Activated naive CD4-positive, alpha-beta T cell treated with anti-CD3 and anti-CD28 coated beads, Interleukin-2, amount 10 ng/mL, durations not matched to agents 7 days and 5 days (primary cell): ENCODE measurements around the gene LONRF2.

Experiments
- CTCF ChIA-PET: fragments of 350-600 bp; sonication (Branson Sonifier 250); formaldehyde crosslinking; loops from one replicate; lab custom pipeline; 2021; ENCODE audit warnings: antibody characterized with exemption; lab: Charles Lee
- DNase-seq: peaks from one replicate; pipeline ENCODE4 v3.0.0-alpha.2; 2020
- H3K27ac Mint-ChIP-seq: one replicate; pipeline ENCODE4 v1.8.0; 2021; ENCODE audit warnings: mild to moderate bottlenecking, moderate library complexity, mixed read lengths
- H3K27me3 Mint-ChIP-seq: one replicate; pipeline ENCODE4 v1.8.0; 2021; ENCODE audit warnings: mild to moderate bottlenecking, mixed read lengths
- H3K36me3 Mint-ChIP-seq: one replicate; pipeline ENCODE4 v1.8.0; 2021; ENCODE audit warnings: mixed read lengths
- H3K4me1 Mint-ChIP-seq: one replicate; pipeline ENCODE4 v1.8.0; 2021; ENCODE audit warnings: mixed read lengths
- H3K4me3 Mint-ChIP-seq: one replicate; pipeline ENCODE4 v1.8.0; 2021; ENCODE audit warnings: mild to moderate bottlenecking, moderate library complexity, mixed read lengths
- H3K9me3 Mint-ChIP-seq: one replicate; pipeline ENCODE4 v1.8.0; 2021; ENCODE audit warnings: mixed read lengths

Gene LONRF2

GRCh38 chr2:100264121-100264520, 58.2 kb downstream of the LONRF2 start:
- H3K4me3 Mint-ChIP-seq, result no peak overlapping the region
- H3K27ac Mint-ChIP-seq, result no peak overlapping the region
- no peaks in the 10 kb centered on the region for H3K9me3 Mint-ChIP-seq
- H3K27me3 Mint-ChIP-seq, result peaks cover 13% of the 10 kb centered on the region
- peak; percentile 4 for DNase-seq
- no peaks in the 10 kb centered on the region for H3K4me1 Mint-ChIP-seq
- CTCF ChIA-PET, result interaction anchor here (0.7 to 8.9 kb wide), 6 partner anchors 13 to 705 kb away, joined by 3 to 196 read pairs (median 28); no protein-coding TSS in a partner anchor
- no peaks in the 10 kb centered on the region for H3K36me3 Mint-ChIP-seq

GRCh38 chr2:100262555-100263320, 59.6 kb downstream of the LONRF2 start:
- no peaks in the 10 kb centered on the region for H3K36me3 Mint-ChIP-seq
- DNase-seq, result peak; percentile 72
- no peak overlapping the region for H3K4me3 Mint-ChIP-seq
- CTCF ChIA-PET, result interaction anchor here (0.6 to 8.9 kb wide), 33 partner anchors 9 to 704 kb away, joined by 3 to 196 read pairs (median 4); partner anchors contain the start of gene LONRF2
- H3K27me3 Mint-ChIP-seq, result peaks cover 17% of the 10 kb centered on the region
- no peak overlapping the region for H3K27ac Mint-ChIP-seq
- H3K4me1 Mint-ChIP-seq, result no peaks in the 10 kb centered on the region
- no peaks in the 10 kb centered on the region for H3K9me3 Mint-ChIP-seq

GRCh38 chr2:100262046-100262445, 60.3 kb downstream of the LONRF2 start:
- peaks cover 17% of the 10 kb centered on the region for H3K27me3 Mint-ChIP-seq
- peak; percentile 5 for DNase-seq
- CTCF ChIA-PET, result interaction anchor here (0.6 to 8.9 kb wide), 32 partner anchors 9 to 703 kb away, joined by 3 to 196 read pairs (median 4); no protein-coding TSS in a partner anchor
- no peaks in the 10 kb centered on the region for H3K36me3 Mint-ChIP-seq
- H3K27ac Mint-ChIP-seq, result no peak overlapping the region
- H3K4me1 Mint-ChIP-seq, result no peaks in the 10 kb centered on the region
- H3K9me3 Mint-ChIP-seq, result no peaks in the 10 kb centered on the region
- no peak overlapping the region for H3K4me3 Mint-ChIP-seq

- Mint-ChIP-seq H3K9me3 (no peaks in the 10 kb centered on the region), H3K4me3 (no peak overlapping the region), H3K27me3 (peaks cover 17% of the 10 kb centered on the region), H3K27ac (no peak overlapping the region), H3K4me1 (no peaks in the 10 kb centered on the region), H3K36me3 (no peaks in the 10 kb centered on the region)
- CTCF ChIA-PET, result interaction anchor here (0.8 to 8.9 kb wide), 15 partner anchors 10 to 702 kb away, joined by 3 to 196 read pairs (median 6); no protein-coding TSS in a partner anchor
- DNase-seq, result peak; percentile 35
Observed at GRCh38 chr2:100260712-100261620, 61.3 kb downstream of the LONRF2 start.

DNA sequence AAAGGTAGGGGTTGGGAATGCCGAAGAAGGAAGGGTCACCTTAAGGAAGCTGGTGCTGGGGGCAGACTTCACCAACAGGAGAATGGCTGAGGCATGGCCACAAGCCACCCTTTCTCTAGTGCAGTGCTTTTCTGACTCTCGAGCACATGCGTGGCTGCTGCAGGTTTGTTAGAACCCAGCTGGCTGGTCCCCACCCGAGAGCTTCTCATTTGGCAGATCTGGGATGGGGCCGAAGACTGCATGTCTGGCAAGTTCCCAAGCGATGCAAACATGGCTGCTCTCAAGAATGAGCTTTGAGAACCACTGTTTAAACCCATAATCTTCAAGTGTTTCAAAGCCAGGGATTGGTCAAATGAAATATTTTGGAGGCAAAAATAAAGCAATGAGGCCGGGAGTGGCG, 63.2 kb downstream of the LONRF2 start:
- Mint-ChIP-seq H3K36me3 (no peaks in the 10 kb centered on the region), H3K27ac (no peak overlapping the region), H3K4me3 (no peak overlapping the region), H3K4me1 (no peaks in the 10 kb centered on the region), H3K27me3 (peaks cover 12% of the 10 kb centered on the region), H3K9me3 (no peaks in the 10 kb centered on the region)
- peak; percentile 17 for DNase-seq
- CTCF ChIA-PET, result interaction anchor here (0.5 to 8.9 kb wide), 3 partner anchors 121 to 700 kb away, joined by 3 to 196 read pairs (median 52); no protein-coding TSS in a partner anchor

- no peak for DNase-seq
- CTCF ChIA-PET, result interaction anchor here (1.2 to 1.5 kb wide), 3 partner anchors 11 to 122 kb away, joined by 3 read pairs; no protein-coding TSS in a partner anchor
Observed at GRCh38 chr2:100257939-100258338, 64.4 kb downstream of the LONRF2 start.

GRCh38 chr2:100256849-100257248, 65.5 kb downstream of the LONRF2 start:
- Mint-ChIP-seq H3K4me1 (no peaks in the 10 kb centered on the region), H3K36me3 (no peaks in the 10 kb centered on the region), H3K9me3 (no peaks in the 10 kb centered on the region), H3K4me3 (no peak overlapping the region), H3K27ac (no peak overlapping the region), H3K27me3 (peaks cover 7% of the 10 kb centered on the region)
- CTCF ChIA-PET, result no interaction called here
- no peak for DNase-seq

More at GRCh38 chr2:100257939-100258338, 64.4 kb downstream of the LONRF2 start:
- Mint-ChIP-seq H3K9me3 (no peaks in the 10 kb centered on the region), H3K4me1 (no peaks in the 10 kb centered on the region), H3K4me3 (no peak overlapping the region), H3K27me3 (peaks cover 10% of the 10 kb centered on the region), H3K36me3 (no peaks in the 10 kb centered on the region), H3K27ac (no peak overlapping the region)

DNA sequence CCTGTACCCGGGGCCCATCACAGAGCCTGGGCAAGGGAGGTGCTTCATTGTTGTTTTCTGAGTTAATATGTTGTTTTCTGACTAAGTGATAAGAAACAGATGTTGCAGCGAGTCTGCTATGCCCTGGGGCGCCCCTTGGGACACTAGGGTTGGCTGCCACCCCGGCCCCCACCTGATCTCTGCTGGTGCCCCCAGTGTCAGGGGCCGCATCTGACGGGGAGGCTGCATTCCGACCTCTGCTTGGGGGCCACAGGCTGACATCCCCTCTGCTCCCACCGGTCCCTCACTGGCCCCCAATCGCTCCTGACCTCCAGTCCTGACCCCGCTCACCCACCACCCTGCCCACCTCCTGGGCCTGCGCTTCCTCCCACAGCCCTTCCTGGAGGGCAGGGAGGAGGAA, 65.9 kb downstream of the LONRF2 start:
- Mint-ChIP-seq H3K36me3 (no peaks in the 10 kb centered on the region), H3K27me3 (peaks cover 11% of the 10 kb centered on the region), H3K4me3 (no peak overlapping the region), H3K9me3 (no peaks in the 10 kb centered on the region), H3K27ac (no peak overlapping the region), H3K4me1 (no peaks in the 10 kb centered on the region)
- peak; percentile 17 for DNase-seq
- CTCF ChIA-PET, result no interaction called here

DNA sequence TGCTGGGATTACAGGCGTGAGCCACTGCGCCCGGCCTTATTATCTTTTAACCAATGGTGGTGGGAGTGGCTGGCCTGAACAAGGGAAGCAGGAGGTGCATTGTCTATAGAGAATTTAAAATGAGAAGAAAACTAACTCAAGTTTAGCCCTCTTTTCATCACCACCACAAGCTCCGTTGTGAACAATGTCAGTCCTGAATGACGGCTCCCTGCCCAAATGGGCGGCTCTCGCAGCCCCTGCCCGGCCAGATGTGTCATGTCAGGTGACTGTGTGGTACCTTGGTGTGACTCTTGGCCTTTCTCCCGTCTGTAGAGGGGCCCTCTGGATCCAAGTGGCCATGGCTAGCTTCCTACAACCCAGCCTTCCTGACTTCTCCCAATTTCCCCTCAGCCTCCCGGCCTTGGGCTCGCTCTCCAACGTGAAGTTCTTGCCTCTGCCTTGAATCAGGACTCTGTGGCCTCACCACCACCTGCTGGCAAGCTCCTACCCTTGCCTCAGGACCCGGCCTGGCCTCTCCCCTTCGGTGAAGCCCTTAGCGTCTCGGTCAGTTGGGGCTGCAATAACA, 67.6 kb downstream of the LONRF2 start:
- Mint-ChIP-seq H3K36me3 (no peaks in the 10 kb centered on the region), H3K4me1 (no peaks in the 10 kb centered on the region), H3K27ac (no peak overlapping the region), H3K27me3 (peaks cover 11% of the 10 kb centered on the region), H3K4me3 (no peak overlapping the region), H3K9me3 (no peaks in the 10 kb centered on the region)
- CTCF ChIA-PET, result interaction anchor here (1.0 kb wide), 1 partner anchor 9 kb away, joined by 4 read pairs; no protein-coding TSS in a partner anchor
- no peak for DNase-seq

DNA sequence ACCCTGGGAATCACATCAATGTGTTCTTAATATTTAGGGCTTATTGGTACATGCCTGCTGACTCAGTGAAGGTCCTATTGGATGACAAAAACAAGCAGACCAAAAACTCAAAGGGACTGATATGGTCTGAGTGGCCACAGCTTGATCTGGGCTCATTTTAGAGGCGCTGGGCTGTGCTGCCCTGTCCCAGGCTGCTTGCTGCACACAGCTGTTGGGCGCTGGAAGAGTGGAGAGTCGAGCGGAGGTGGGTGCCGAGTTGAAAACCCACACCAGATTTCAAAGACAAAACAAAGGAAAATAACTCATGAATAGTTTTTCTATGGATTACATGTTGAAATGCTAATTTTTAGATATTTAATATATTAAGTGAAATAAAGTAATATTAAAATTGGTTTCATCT, 68.5 kb downstream of the LONRF2 start:
- DNase-seq, result no peak
- no peak overlapping the region for H3K27ac Mint-ChIP-seq
- CTCF ChIA-PET, result interaction anchor here (0.9 kb wide), 2 partner anchors 9 to 127 kb away, joined by 4 to 5 read pairs; no protein-coding TSS in a partner anchor
- no peaks in the 10 kb centered on the region for H3K9me3 Mint-ChIP-seq
- no peaks in the 10 kb centered on the region for H3K4me1 Mint-ChIP-seq
- no peak overlapping the region for H3K4me3 Mint-ChIP-seq
- H3K36me3 Mint-ChIP-seq, result no peaks in the 10 kb centered on the region
- H3K27me3 Mint-ChIP-seq, result peaks cover 11% of the 10 kb centered on the region

- no peaks in the 10 kb centered on the region for H3K36me3 Mint-ChIP-seq
- no peak for DNase-seq
- H3K27me3 Mint-ChIP-seq, result peaks cover 6% of the 10 kb centered on the region
- H3K27ac Mint-ChIP-seq, result no peak overlapping the region
- H3K4me1 Mint-ChIP-seq, result no peaks in the 10 kb centered on the region
- CTCF ChIA-PET, result interaction anchor here (0.9 kb wide), 2 partner anchors 9 to 127 kb away, joined by 4 to 5 read pairs; no protein-coding TSS in a partner anchor
- no peak overlapping the region for H3K4me3 Mint-ChIP-seq
- H3K9me3 Mint-ChIP-seq, result no peaks in the 10 kb centered on the region
Observed at GRCh38 chr2:100252811-100253698, 69.2 kb downstream of the LONRF2 start.

- Mint-ChIP-seq H3K4me1 (no peaks in the 10 kb centered on the region), H3K27me3 (peaks cover 15% of the 10 kb centered on the region), H3K27ac (no peak overlapping the region), H3K36me3 (no peaks in the 10 kb centered on the region), H3K9me3 (no peaks in the 10 kb centered on the region), H3K4me3 (no peak overlapping the region)
- CTCF ChIA-PET, result interaction anchor here (0.7 to 3.2 kb wide), 3 partner anchors 12 to 692 kb away, joined by 3 to 13 read pairs (median 3); no protein-coding TSS in a partner anchor
- no peak for DNase-seq
Observed at GRCh38 chr2:100250645-100251044, 71.7 kb downstream of the LONRF2 start.

GRCh38 chr2:100248971-100249370, 73.3 kb downstream of the LONRF2 start:
- Mint-ChIP-seq H3K4me1 (no peaks in the 10 kb centered on the region), H3K27me3 (peaks cover 15% of the 10 kb centered on the region), H3K27ac (no peak overlapping the region), H3K4me3 (no peak overlapping the region), H3K36me3 (no peaks in the 10 kb centered on the region), H3K9me3 (no peaks in the 10 kb centered on the region)
- no peak for DNase-seq
- CTCF ChIA-PET, result interaction anchor here (1.2 kb wide), 1 partner anchor 430 kb away, joined by 3 read pairs; no protein-coding TSS in a partner anchor
